Pons (tissue), 1 donor: ENCODE data around the gene SPI1.
A peak's percentile ranks its signal among the peaks of the same experiment; 100 is the strongest.

Experiments used
- DNase-seq: peaks from one replicate; pipeline ENCODE4 v3.0.0-alpha.2; 2016; ENCODE audit warnings: low spot score

The SPI1 gene

GRCh38 chr11:47388697-47389576 lies 10.6 kb upstream of the SPI1 start:
- DNase-seq: no peak

GRCh38 chr11:47387944-47388696 lies 9.8 kb upstream of the SPI1 start:
- DNase-seq: no peak

GRCh38 chr11:47384498-47384897 lies 6.2 kb upstream of the SPI1 start:
- DNase-seq: no peak

- DNase-seq: no peak
Measured at GRCh38 chr11:47383071-47383470, 4.7 kb upstream of the SPI1 start.

GRCh38 chr11:47380078-47380477 lies 1.7 kb upstream of the SPI1 start:
- no peak for DNase-seq

GRCh38 chr11:47379317-47379716 lies 970 bp upstream of the SPI1 start:
- no peak for DNase-seq

- DNase-seq: no peak
Measured at GRCh38 chr11:47378836-47379170, 456 bp upstream of the SPI1 start.

GRCh38 chr11:47377571-47378009 lies 757 bp downstream of the SPI1 start:
- no peak for DNase-seq

GRCh38 chr11:47376525-47377371 lies 1.6 kb downstream of the SPI1 start:
- DNase-seq: no peak

- DNase-seq: no peak
Measured at GRCh38 chr11:47376107-47376524, 2.2 kb downstream of the SPI1 start.

GRCh38 chr11:47375546-47376085 lies 2.7 kb downstream of the SPI1 start:
- DNase-seq: no peak

GRCh38 chr11:47375020-47375419 lies 3.3 kb downstream of the SPI1 start:
- DNase-seq: no peak

GRCh38 chr11:47374720-47375019 lies 3.7 kb downstream of the SPI1 start:
- no peak for DNase-seq

GRCh38 chr11:47373876-47374719 lies 4.2 kb downstream of the SPI1 start:
- peak; percentile 57 for DNase-seq

- no peak for DNase-seq
Measured at GRCh38 chr11:47372422-47372821, 5.9 kb downstream of the SPI1 start.

- DNase-seq: no peak
Measured at GRCh38 chr11:47369676-47370075, 8.7 kb downstream of the SPI1 start.

- no peak for DNase-seq
Measured at GRCh38 chr11:47366020-47366490, 12.3 kb downstream of the SPI1 start.

- no peak for DNase-seq
Measured at GRCh38 chr11:47361419-47361818, 16.9 kb downstream of the SPI1 start.

GRCh38 chr11:47360341-47360740 lies 18.0 kb downstream of the SPI1 start:
- DNase-seq: no peak

GRCh38 chr11:47359586-47359985 lies 18.8 kb downstream of the SPI1 start:
- no peak for DNase-seq

GRCh38 chr11:47359162-47359561 lies 19.2 kb downstream of the SPI1 start:
- DNase-seq: no peak
